Progenitor cell of endocrine pancreas (in vitro differentiated cells): Measurements from ENCODE around the gene ARCN1. TPM values are rescaled to one million over a fixed set of nuclear protein-coding genes. Genes with fewer than 3 reads are reported as not detected.

Source experiments
- DNase-seq: peaks from one replicate; pipeline ENCODE4 v3.0.0; 2021; ENCODE audit warnings: low spot score; ENCODE audit not compliant: unreplicated experiment
- H3K27ac Mint-ChIP-seq: 2 replicates; pipeline ENCODE4 v1.8.0; 2021; ENCODE audit warnings: mild to moderate bottlenecking, moderate library complexity, mixed read lengths
- H3K27me3 Mint-ChIP-seq: 2 replicates; pipeline ENCODE4 v1.8.0; 2021; ENCODE audit warnings: mixed read lengths
- H3K36me3 Mint-ChIP-seq: 2 replicates; pipeline ENCODE4 v1.8.0; 2022; ENCODE audit warnings: mixed read lengths; ENCODE audit not compliant: insufficient read depth
- H3K4me1 Mint-ChIP-seq: 2 replicates; pipeline ENCODE4 v1.8.0; 2021; ENCODE audit warnings: low read depth, mixed read lengths
- H3K4me3 Mint-ChIP-seq: 2 replicates; pipeline ENCODE4 v1.8.0; 2021; ENCODE audit warnings: low read depth, mild to moderate bottlenecking, moderate library complexity, mixed read lengths
- H3K9me3 Mint-ChIP-seq: 2 replicates; pipeline ENCODE4 v1.8.0; 2021; ENCODE audit warnings: low read depth, mixed read lengths
- total RNA-seq: library from RNA; stranded (reverse); gene quantifications from 2 replicates; pipeline ENCODE4 v1.2.1, GENCODE V29; 2021
- TF ChIP-seq, protein P1 (sequence below): fragments of 200-600 bp; sonication (generic); IDR thresholded peaks from one replicate; pipeline ENCODE4 v1.5.0; 2021; ENCODE audit warnings: antibody characterized with exemption, mild to moderate bottlenecking; ENCODE audit not compliant: unreplicated experiment

Gene ARCN1
- total RNA-seq, 1 donor from 2014 or later: 112 TPM

DNA sequence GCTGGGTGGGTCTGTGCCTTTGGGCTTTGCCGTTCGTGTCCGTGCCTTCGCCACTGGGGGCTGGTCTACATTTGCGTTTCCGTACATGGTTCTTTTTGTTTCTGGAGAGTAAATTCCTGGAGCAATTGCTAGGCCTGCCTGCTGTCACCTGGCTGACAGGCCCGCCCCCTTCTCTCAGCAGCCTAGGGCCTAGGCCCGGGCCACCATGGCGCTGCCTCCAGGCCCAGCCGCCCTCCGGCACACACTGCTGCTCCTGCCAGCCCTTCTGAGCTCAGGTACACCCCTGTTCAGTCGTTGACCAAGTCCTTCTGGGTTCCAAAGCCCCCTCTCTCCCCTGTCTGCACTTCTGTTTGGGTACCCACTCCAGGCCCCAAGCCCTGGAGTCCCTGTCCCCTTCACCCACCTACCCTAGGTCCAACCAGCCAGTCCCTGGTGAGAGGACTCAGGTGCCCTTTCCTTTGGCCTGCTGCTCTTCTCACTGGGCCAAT is 40.6 kb upstream of the ARCN1 start:
- no peaks in the 10 kb centered on the region for H3K27me3 Mint-ChIP-seq
- peaks cover 22% of the 10 kb centered on the region for H3K4me1 Mint-ChIP-seq
- TF ChIP-seq, protein P1, sequence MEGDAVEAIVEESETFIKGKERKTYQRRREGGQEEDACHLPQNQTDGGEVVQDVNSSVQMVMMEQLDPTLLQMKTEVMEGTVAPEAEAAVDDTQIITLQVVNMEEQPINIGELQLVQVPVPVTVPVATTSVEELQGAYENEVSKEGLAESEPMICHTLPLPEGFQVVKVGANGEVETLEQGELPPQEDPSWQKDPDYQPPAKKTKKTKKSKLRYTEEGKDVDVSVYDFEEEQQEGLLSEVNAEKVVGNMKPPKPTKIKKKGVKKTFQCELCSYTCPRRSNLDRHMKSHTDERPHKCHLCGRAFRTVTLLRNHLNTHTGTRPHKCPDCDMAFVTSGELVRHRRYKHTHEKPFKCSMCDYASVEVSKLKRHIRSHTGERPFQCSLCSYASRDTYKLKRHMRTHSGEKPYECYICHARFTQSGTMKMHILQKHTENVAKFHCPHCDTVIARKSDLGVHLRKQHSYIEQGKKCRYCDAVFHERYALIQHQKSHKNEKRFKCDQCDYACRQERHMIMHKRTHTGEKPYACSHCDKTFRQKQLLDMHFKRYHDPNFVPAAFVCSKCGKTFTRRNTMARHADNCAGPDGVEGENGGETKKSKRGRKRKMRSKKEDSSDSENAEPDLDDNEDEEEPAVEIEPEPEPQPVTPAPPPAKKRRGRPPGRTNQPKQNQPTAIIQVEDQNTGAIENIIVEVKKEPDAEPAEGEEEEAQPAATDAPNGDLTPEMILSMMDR: no peak
- H3K36me3 Mint-ChIP-seq: no peaks in the 10 kb centered on the region
- H3K27ac Mint-ChIP-seq: peak overlapping the region; percentile 96
- no peaks in the 10 kb centered on the region for H3K9me3 Mint-ChIP-seq
- DNase-seq: no peak
- peak overlapping the region; percentile 97 for H3K4me3 Mint-ChIP-seq

DNA sequence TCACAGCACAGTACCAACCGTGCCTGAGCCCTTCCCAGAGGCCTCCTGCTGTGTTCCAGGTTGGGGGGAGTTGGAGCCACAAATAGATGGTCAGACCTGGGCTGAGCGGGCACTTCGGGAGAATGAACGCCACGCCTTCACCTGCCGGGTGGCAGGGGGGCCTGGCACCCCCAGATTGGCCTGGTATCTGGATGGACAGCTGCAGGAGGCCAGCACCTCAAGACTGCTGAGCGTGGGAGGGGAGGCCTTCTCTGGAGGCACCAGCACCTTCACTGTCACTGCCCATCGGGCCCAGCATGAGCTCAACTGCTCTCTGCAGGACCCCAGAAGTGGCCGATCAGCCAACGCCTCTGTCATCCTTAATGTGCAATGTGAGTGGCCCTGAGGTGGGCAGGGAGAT is 40.1 kb upstream of the ARCN1 start:
- TF ChIP-seq, protein P1: no peak
- Mint-ChIP-seq H3K27me3 (no peaks in the 10 kb centered on the region), H3K4me1 (peaks cover 18% of the 10 kb centered on the region), H3K27ac (peak overlapping the region; percentile 96), H3K9me3 (no peaks in the 10 kb centered on the region), H3K36me3 (no peaks in the 10 kb centered on the region), H3K4me3 (peak overlapping the region; percentile 97)
- no peak for DNase-seq

DNA sequence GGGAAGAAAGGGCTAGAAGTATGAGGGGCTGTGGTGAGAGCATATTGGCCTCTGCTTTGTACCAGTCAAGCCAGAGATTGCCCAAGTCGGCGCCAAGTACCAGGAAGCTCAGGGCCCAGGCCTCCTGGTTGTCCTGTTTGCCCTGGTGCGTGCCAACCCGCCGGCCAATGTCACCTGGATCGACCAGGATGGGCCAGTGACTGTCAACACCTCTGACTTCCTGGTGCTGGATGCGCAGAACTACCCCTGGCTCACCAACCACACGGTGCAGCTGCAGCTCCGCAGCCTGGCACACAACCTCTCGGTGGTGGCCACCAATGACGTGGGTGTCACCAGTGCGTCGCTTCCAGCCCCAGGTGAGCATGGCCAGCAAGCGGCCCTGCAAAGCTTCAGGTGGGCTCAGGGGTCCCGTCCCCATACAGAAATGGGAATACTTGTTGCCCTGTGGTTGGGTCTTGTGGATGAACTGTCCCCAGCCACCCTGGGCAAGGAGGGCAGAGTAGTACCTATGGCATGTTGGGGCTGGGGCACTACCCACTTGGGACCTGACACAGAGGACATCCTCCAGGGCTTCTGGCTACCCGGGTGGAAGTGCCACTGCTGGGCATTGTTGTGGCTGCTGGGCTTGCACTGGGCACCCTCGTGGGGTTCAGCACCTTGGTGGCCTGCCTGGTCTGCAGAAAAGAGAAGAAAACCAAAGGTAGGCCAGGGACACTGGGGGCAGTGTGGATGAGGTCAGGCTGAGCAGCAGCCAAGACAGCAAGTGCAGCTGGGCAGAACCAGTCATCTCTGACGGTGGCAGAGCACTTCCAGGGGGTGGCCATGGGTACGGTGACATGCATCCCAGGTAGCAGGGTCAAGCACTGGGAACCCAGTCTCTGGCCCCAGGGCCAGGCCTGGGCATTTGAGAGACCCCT is 39.1 kb upstream of the ARCN1 start:
- H3K4me3 Mint-ChIP-seq: no peak overlapping the region
- H3K27me3 Mint-ChIP-seq: no peaks in the 10 kb centered on the region
- TF ChIP-seq, protein P1: no peak
- H3K36me3 Mint-ChIP-seq: peaks cover 2% of the 10 kb centered on the region
- no peaks in the 10 kb centered on the region for H3K9me3 Mint-ChIP-seq
- H3K4me1 Mint-ChIP-seq: peaks cover 18% of the 10 kb centered on the region
- no peak for DNase-seq
- H3K27ac Mint-ChIP-seq: no peak overlapping the region

DNA sequence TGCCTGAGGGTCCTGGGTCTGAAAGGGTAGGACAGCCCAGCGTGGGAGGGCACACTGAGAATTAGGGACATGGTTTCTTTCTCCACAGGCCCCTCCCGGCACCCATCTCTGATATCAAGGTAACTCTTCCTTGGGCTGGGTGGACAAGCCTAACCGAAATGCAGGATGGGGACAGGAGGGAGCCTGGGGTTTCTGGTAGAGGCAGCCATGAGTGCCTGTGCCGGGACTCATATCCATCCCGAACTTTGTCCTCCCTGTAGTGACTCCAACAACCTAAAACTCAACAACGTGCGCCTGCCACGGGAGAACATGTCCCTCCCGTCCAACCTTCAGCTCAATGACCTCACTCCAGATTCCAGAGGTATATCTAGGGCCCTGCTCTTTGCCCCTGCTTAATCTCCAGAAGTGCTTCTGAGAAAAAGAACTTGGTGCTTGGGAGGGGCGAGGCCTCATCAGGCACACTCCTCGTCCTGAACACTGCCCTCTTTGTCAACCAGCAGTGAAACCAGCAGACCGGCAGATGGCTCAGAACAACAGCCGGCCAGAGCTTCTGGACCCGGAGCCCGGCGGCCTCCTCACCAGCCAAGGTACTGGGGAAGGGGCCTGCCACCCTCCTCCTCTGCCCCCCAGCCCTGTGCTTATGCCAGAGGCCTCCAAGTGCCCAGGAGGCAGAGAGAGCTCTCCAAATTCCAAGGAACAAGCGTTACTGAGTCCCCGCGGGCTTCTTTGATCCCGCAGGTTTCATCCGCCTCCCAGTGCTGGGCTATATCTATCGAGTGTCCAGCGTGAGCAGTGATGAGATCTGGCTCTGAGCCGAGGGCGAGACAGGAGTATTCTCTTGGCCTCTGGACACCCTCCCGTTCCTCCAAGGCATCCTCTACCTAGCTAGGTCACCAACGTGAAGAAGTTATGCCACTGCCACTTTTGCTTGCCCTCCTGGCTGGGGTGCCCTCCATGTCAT is 38.2 kb upstream of the ARCN1 start:
- Mint-ChIP-seq H3K4me3 (no peak overlapping the region), H3K9me3 (no peaks in the 10 kb centered on the region)
- DNase-seq: no peak

More for the DNA sequence above, 38.2 kb upstream of the ARCN1 start:
- TF ChIP-seq, protein P1: no peak
- Mint-ChIP-seq H3K27ac (no peak overlapping the region), H3K27me3 (no peaks in the 10 kb centered on the region), H3K4me1 (peaks cover 17% of the 10 kb centered on the region), H3K36me3 (peaks cover 4% of the 10 kb centered on the region)
